ENCODE results near the gene ADGRB2.

The ADGRB2 gene

GRCh38 chr1:31749785-31750735, 14.1 kb downstream of the ADGRB2 start:
- no peak for DNase-seq (ENCODE audit: low read depth in 2 of 2)

- DNase-seq (ENCODE audit: low read depth in 2 of 2), result no peak
These were observed 15.8 kb downstream of the ADGRB2 start for GRCh38 chr1:31748365-31748764.

DNA sequence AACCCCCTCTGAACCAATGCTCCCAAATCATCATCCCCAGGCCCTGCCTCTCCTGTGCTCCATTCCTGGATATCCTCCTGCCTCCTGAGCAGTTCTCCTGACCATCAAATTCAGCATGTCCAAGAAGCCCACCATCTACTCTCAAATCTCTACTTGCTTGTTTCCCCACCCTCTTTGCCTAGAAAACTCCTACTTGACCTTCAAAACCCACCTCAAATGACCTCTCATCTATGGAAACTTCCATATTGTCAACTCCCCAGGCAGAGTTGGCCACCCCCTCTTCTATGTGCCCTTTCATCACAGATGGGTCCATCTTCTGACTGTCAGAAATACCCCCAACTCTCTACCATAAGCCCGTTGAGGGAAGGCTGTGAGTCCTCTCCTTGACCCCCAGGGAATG, 16.8 kb downstream of the ADGRB2 start:
- no peak for DNase-seq (ENCODE audit: low read depth in 2 of 2)

DNA sequence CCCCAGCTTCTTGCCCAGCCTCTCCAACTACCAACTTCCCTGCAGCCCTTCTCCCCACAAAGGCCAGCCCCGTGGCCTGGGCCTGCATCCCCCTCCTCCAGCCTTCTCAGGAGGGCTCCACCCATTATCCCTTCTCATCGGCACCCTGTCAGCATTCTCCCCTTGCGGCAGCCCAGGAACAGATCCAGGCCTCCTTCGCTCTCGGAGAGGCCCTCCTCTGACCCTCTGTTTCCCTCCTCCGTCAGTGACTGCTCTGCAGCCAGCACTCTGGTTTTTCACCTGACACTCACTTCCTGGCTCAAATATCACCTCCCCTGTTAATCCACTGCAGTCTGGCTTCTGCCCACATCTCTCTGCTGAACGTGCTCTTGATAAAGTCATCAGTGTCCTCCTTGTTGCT, 17.5 kb downstream of the ADGRB2 start:
- no peak for DNase-seq (ENCODE audit: low read depth in 2 of 2)

DNA sequence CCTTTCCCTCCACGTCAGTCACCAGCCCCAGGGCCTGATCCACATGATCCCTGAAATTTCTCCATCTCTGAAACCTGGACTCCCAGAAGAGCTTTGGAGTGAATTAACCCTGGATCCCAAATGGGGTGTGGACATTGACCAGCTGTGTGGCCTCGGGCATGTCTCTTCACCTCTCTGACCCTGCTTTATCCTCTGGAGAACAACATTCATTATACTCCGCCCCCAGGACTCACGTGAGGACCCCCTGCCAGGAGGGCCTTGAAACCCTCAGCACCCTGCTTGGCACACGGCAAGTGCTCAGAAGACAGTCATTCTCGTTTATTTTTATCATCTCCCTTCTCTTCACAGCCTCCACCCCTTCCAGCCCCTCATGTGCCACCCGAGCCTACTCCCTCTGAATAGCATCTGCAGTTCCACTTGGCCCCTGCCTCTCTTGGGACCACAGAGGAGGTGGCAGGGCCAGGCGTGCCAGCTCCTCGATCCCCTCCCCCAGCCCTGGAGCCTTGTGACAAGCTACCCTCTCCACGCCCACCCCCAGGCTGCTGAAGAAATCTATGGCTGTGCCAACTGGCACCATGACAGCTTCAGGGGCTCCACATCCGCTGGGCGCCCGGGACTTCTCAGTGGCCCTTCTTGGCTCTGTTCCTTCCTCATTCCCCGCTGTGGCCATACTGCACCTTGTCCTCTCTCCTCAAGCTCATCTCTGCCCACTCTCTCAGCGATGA, 18.0 kb downstream of the ADGRB2 start:
- DNase-seq (ENCODE audit: low read depth in 2 of 2), result no peak

DNA sequence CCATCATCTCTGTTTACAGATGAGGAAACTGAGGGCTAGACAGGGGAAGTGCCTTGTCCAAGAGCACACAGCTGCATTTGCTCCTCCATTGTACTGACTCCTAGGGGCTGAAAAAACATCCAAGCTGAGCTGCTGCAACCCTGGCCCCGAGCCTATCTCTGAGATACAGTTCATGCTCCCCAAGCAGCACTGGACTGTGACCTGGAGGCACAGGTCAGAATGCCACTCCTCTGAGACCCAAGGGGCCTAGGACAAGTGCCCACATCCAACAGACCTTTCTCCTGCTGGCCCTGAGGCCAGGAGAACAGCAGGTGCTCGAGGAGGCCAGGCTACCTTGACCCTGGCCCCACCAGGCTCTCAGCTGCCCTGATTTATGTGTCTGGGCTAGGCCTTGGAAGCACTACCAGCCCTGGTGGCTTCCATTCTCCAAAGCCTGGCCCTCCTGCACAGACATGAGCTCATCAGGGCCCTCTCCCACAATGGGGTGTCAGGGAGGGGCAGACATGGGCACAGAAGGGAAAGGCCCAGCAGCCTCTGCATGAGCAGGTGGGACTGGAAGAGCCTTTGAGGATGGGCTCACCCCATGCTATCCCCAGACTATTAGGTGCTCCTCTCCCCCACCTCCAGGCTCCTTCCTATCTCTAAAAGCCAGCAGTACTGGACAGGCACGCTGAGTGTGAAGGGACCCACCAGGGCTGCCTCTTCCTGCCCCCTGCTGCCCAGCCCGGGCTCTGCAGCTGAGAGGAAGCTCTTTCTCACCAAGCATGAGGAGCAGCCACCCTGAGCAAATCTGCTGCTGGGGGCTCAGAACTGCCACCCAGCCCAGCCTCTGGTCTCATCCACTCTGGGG, 18.8 kb downstream of the ADGRB2 start:
- DNase-seq (ENCODE audit: low read depth in 2 of 2), result no peak

DNA sequence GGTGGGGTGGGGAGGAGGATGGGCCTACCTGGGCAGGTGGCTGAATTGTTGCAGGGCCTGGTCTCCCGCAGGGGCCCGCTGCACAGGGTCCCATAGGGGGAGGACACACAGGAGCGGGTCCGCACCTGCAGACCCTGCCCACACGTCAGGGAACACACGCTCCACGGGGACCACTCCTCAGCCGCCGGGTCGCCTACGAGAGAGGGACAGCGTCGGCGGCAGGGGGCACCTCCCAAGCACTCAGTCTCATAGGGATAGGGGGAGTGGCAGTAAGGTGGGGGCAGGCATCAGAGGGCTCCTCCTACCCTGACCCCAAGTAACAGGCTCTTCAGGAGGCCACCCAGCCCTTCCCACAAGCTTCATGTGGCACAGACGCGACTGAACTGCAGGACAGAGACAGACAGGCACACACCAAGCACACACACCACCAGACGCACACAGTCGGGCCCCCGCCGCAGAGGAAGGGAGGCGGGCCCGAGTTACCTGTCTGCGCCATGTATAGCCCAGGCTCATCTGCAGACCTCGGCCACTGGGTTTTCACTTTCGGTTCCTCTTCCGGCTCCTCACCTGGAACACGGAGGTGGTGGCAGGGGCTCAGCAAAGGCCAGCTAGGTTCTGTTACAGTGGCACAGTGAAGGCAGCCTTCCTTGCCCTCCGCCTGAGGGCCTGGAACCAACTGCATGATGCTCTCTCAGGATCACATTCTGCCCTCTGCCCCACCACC, 19.8 kb downstream of the ADGRB2 start:
- no peak for DNase-seq (ENCODE audit: low read depth in 2 of 2)

DNA sequence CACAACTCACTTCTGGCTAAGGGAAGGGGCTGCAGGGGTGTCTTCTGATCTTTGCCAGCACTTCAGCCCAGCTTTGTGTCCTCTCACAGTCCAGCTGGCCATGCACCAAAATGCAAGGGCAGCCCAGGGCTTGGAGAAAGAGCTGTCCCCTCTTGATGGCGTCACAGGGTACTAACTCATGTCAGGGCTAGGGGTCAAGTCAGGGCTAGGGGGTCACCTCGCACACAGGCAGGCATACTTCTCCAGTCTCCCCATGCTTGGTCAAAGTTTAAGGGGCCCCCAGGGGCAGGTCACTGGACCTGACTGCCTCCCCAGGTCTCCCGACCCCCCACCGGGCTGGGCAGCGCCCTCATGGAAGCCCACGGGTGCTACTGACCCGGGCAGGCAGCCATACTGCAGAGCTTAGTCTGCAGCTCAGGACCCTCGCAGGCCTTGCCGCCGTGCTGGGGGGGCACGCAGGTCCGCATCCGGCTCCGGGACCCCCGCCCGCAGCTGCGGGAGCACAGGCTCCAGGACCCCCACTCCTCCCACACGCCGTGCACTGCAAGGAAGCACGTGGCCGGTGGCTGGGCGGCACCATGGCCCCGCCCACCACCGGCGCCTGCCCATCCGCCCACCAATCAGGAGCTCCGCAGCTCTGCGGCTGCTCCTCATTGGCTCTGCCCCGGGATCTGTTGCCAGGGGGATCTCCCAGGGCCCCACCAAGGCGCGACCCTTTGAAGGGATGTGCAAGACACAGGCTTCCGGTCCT, 21.5 kb downstream of the ADGRB2 start:
- DNase-seq (ENCODE audit: low read depth in 2 of 2), result no peak

GRCh38 chr1:31739346-31739745, 24.8 kb downstream of the ADGRB2 start:
- no peak for DNase-seq (ENCODE audit: low read depth in 2 of 2)

DNA sequence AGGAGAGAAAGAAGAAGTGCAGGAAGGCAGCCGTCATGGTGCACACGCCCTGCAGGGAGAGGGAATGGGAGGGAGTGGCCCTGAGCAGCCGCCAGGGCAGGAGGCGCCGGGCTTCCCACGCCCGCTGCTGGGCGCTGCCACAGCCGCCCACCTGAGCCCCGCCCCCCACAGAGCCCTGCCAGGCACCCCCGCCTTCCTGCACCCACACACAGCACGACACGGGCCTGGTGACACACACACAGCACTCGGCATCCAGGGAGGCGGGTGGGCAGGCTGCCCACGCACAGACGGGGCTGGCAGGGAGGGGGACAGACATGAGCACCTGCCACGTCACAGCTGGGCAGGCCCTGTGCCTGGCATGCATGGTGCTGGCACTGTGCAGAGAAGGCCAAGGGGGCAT, 27.5 kb downstream of the ADGRB2 start:
- DNase-seq (ENCODE audit: low read depth in 2 of 2), result no peak

- no peak for DNase-seq (ENCODE audit: low read depth in 2 of 2)
These were observed 28.6 kb downstream of the ADGRB2 start for GRCh38 chr1:31735571-31735970.

- DNase-seq (ENCODE audit: low read depth in 2 of 2), result no peak
These were observed 29.5 kb downstream of the ADGRB2 start for GRCh38 chr1:31734582-31735107.

GRCh38 chr1:31733389-31734219, 30.5 kb downstream of the ADGRB2 start:
- no peak for DNase-seq (ENCODE audit: low read depth in 2 of 2)

- DNase-seq (ENCODE audit: low read depth in 2 of 2), result no peak
These were observed 31.3 kb downstream of the ADGRB2 start for GRCh38 chr1:31732751-31733289.

DNA sequence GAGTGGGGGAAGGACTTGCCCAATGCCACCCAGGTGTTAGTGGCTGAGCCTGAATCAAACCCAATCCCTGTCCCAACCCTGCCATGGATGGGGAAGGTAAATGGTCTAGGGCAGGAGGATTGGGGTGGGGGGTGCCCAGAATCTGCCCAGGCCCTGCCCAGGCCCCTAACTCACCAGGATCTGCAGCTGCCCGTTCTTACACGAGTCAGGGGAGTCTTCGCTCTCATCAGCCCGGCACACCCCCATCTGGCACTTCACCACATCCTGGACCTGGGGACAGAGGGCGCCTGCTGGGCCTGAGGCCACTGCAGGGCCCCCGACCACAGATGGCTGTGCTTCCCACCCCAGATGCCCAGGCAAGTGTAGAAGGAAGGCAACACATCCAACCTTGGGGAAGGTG, 31.8 kb downstream of the ADGRB2 start:
- no peak for DNase-seq (ENCODE audit: low read depth in 2 of 2)

DNA sequence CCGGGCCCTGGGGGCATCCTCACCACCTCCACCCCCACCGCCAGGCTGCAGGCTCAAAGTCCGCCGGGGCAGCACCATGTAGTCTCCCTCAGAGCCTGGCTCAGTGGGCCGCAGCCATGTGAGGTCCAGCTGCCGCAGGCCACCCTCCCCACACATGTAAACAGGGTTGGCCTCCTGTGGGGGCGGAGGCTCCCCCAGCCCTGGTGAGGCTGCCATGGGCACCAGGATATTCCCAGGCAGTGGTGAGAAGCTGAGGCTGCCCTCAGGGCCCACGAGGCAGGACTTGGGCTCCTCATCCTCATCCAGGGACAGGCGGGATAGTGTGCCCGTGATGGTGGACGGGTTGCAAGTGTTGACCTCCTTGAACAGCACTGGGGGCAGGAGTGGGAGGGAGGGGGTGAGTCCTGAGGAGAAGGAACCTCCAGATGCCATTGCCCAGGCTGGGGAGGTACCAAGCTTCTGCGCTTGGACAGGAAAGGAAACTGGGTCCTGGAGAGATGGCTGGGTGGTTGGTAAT, 33.0 kb downstream of the ADGRB2 start:
- no peak for DNase-seq (ENCODE audit: low read depth in 2 of 2)

GRCh38 chr1:31730336-31731048, 33.6 kb downstream of the ADGRB2 start:
- DNase-seq (ENCODE audit: low read depth in 2 of 2), result no peak

GRCh38 chr1:31727849-31728248, 36.3 kb downstream of the ADGRB2 start:
- DNase-seq (ENCODE audit: low read depth in 2 of 2), result no peak
